ENCODE data around the gene WIPF1.
A peak's percentile ranks its signal among the peaks of the same experiment; 100 is the strongest.

WIPF1 gene

DNA sequence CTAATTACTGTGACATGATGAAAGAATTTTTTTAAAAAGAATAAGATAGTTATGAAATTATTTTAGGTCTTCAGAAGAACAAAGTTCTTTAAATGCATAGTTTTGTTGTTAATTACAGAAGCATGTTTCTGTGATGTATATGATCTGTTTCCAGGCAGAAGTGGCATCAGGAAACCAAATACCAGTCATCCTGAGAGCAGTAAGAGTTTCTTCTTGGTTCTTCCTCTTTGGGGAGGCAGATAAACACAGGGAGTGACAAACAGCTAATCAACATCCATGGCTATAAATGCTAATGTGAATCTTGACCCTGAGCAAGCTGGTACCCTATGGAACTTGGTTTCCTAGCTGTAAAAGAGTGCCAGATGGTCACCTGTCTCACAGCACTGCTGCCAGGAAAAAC is 29.2 kb downstream of the WIPF1 start:
- no peak for DNase-seq (ENCODE audit: low read depth)
- no peak overlapping the region for H3K4me3 ChIP-seq (ENCODE audit: control insufficient read depth, low read depth, low read length)
- no peak for TF ChIP-seq CTCF (IDR thresholded peaks at IDR 0.05; ENCODE audit: control insufficient read depth, insufficient read depth, low read depth, low read length, missing control alignments)

- no peak for TF ChIP-seq CTCF (IDR thresholded peaks at IDR 0.05; ENCODE audit: control insufficient read depth, insufficient read depth, low read depth, low read length, missing control alignments)
- H3K4me3 ChIP-seq (ENCODE audit: control insufficient read depth, low read depth, low read length) = no peak overlapping the region
- DNase-seq (ENCODE audit: low read depth) = no peak
Observed at GRCh38 chr2:174566871-174567270, 30.7 kb downstream of the WIPF1 start.

- H3K4me3 ChIP-seq (ENCODE audit: control insufficient read depth, low read depth, low read length) = no peak overlapping the region
- DNase-seq (ENCODE audit: low read depth) = no peak
- TF ChIP-seq CTCF (IDR thresholded peaks at IDR 0.05; ENCODE audit: control insufficient read depth, insufficient read depth, low read depth, low read length, missing control alignments) = no peak
Observed at GRCh38 chr2:174563530-174564282, 33.9 kb downstream of the WIPF1 start.

- TF ChIP-seq CTCF (IDR thresholded peaks at IDR 0.05; ENCODE audit: control insufficient read depth, insufficient read depth, low read depth, low read length, missing control alignments) = no peak
- no peak overlapping the region for H3K4me3 ChIP-seq (ENCODE audit: control insufficient read depth, low read depth, low read length)
- no peak for DNase-seq (ENCODE audit: low read depth)
Observed at GRCh38 chr2:174561972-174562370, 35.6 kb downstream of the WIPF1 start.

- peak; percentile 23 for DNase-seq (ENCODE audit: low read depth)
- TF ChIP-seq CTCF (IDR thresholded peaks at IDR 0.05; ENCODE audit: control insufficient read depth, insufficient read depth, low read depth, low read length, missing control alignments) = no peak
- H3K4me3 ChIP-seq (ENCODE audit: control insufficient read depth, low read depth, low read length) = no peak overlapping the region
Observed at GRCh38 chr2:174561283-174561971, 36.2 kb downstream of the WIPF1 start.

DNA sequence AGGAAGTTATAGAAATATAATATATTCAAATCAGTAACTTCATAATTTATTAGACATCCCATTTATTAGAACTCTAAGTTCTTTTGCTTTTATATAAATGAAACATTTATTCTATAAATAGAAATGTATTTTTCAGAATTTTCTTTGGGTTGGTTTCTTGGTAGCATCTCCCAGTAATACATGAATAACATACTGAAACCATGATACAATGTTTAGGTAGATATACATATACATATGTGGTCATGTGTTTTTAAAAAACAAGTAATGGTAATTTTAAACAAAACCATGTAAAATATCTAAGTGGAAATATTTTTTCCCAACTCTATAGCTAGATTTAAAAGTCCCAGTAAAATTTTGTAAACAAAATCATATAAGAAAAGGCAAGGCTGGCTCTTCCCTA is 36.9 kb downstream of the WIPF1 start:
- no peak for TF ChIP-seq CTCF (IDR thresholded peaks at IDR 0.05; ENCODE audit: control insufficient read depth, insufficient read depth, low read depth, low read length, missing control alignments)
- DNase-seq (ENCODE audit: low read depth) = no peak
- no peak overlapping the region for H3K4me3 ChIP-seq (ENCODE audit: control insufficient read depth, low read depth, low read length)

All from AG09309 (cell line).